SU-DHL-6 (cell line): ENCODE measurements around the gene EML1.

Experiments used
- H2AFZ ChIP-seq: fragments of 200-600 bp; sonication (generic); 2 replicates; pipeline ENCODE4 v1.6.1; 2014; ENCODE audit warnings: low read depth, mild to moderate bottlenecking, moderate library complexity, mixed read lengths, antibody characterized with exemption, low read length; ENCODE audit not compliant: severe bottlenecking
- H3F3A ChIP-seq: fragments of 200-600 bp; shearing (Covaris generic); 2 replicates; pipeline ENCODE4 v1.6.0; 2016; ENCODE audit warnings: antibody characterized with exemption, mild to moderate bottlenecking; ENCODE audit not compliant: insufficient read depth
- H3K27ac ChIP-seq: fragments of 200-600 bp; sonication (generic); 2 replicates; pipeline ENCODE4 v1.5.1; 2016; ENCODE audit warnings: low read depth, mild to moderate bottlenecking, low read length, moderate library complexity, mixed read lengths
- H3K27me3 ChIP-seq: fragments of 200-600 bp; sonication (generic), shearing (Covaris generic); 2 replicates; pipeline ENCODE4 v1.6.0; 2014; ENCODE audit warnings: mild to moderate bottlenecking, low read length
- H3K36me3 ChIP-seq: fragments of 200-600 bp; sonication (generic); 2 replicates; pipeline ENCODE4 v1.6.1; 2014; ENCODE audit warnings: mild to moderate bottlenecking, low read length, mixed read lengths
- H3K4me2 ChIP-seq: fragments of 300-600, 200-600 bp; shearing (Covaris generic), sonication (generic); 2 replicates; pipeline ENCODE4 v1.6.0; 2014; ENCODE audit warnings: low read length, low read depth, mild to moderate bottlenecking; ENCODE audit not compliant: poor library complexity, severe bottlenecking
- H3K4me3 ChIP-seq: fragments of 200-600 bp; sonication (generic); 2 replicates; pipeline ENCODE4 v1.5.1; 2014; ENCODE audit warnings: antibody characterized with exemption, low read length, mild to moderate bottlenecking, mixed read lengths; ENCODE audit not compliant: insufficient read depth, poor library complexity, severe bottlenecking
- H3K79me2 ChIP-seq: fragments of 200-600 bp; sonication (generic); 2 replicates; pipeline ENCODE4 v1.6.1; 2014; ENCODE audit warnings: mild to moderate bottlenecking, low read length, moderate library complexity; ENCODE audit not compliant: insufficient read depth
- H3K9ac ChIP-seq: fragments of 200-600 bp; sonication (generic); 2 replicates; pipeline ENCODE4 v1.7.0; 2014; ENCODE audit warnings: mild to moderate bottlenecking, low read length
- H3K9me2 ChIP-seq: fragments of 200-600 bp; sonication (generic); replicated peaks from 2 replicates; pipeline ENCODE4 v1.6.1; 2014; ENCODE audit warnings: low read length; ENCODE audit not compliant: insufficient read depth
- H3K9me3 ChIP-seq: fragments of 200-600 bp; sonication (generic); 2 replicates; pipeline ENCODE4 v1.6.1; 2014; ENCODE audit warnings: low read length, mixed read lengths; ENCODE audit not compliant: insufficient read depth
- H4K20me1 ChIP-seq: fragments of 200-600 bp; sonication (generic); 2 replicates; pipeline ENCODE4 v1.6.1; 2014; ENCODE audit warnings: low read depth, mild to moderate bottlenecking, antibody characterized with exemption, low read length, moderate library complexity, mixed read lengths
- EZH2phosphoT487 ChIP-seq: fragments of 200-600 bp; sonication (generic), shearing (Covaris generic); conservative IDR thresholded peaks from 2 replicates; pipeline ENCODE4 v1.6.1; 2018; ENCODE audit warnings: mild to moderate bottlenecking, antibody characterized with exemption, low read length, moderate library complexity, mixed read lengths
- TF ChIP-seq, protein P1 (sequence below): fragments of 200-600 bp; sonication (generic); IDR thresholded peaks from one replicate; pipeline ENCODE4 v1.5.1; 2017; ENCODE audit warnings: antibody characterized with exemption, mild to moderate bottlenecking, low read length, moderate library complexity; ENCODE audit not compliant: insufficient read depth, poor library complexity, severe bottlenecking

The EML1 gene

GRCh38 chr14:99780690-99781089 is 12.5 kb upstream of the EML1 start:
- Histone ChIP-seq H4K20me1 (no peaks in the 10 kb centered on the region), H3K27ac (no peak overlapping the region), H2AFZ (no peak overlapping the region), H3K9me2 (no peaks in the 10 kb centered on the region), H3K9ac (no peak overlapping the region), H3K4me3 (no peak overlapping the region), H3K9me3 (no peaks in the 10 kb centered on the region), H3K79me2 (no peaks in the 10 kb centered on the region), H3K4me2 (no peak overlapping the region), H3F3A (no peaks in the 10 kb centered on the region), H3K36me3 (no peaks in the 10 kb centered on the region), H3K27me3 (peaks cover 3% of the 10 kb centered on the region; the same call in 1 of the 2 replicates)
- TF ChIP-seq, protein P1, sequence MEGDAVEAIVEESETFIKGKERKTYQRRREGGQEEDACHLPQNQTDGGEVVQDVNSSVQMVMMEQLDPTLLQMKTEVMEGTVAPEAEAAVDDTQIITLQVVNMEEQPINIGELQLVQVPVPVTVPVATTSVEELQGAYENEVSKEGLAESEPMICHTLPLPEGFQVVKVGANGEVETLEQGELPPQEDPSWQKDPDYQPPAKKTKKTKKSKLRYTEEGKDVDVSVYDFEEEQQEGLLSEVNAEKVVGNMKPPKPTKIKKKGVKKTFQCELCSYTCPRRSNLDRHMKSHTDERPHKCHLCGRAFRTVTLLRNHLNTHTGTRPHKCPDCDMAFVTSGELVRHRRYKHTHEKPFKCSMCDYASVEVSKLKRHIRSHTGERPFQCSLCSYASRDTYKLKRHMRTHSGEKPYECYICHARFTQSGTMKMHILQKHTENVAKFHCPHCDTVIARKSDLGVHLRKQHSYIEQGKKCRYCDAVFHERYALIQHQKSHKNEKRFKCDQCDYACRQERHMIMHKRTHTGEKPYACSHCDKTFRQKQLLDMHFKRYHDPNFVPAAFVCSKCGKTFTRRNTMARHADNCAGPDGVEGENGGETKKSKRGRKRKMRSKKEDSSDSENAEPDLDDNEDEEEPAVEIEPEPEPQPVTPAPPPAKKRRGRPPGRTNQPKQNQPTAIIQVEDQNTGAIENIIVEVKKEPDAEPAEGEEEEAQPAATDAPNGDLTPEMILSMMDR = no peak
- no peak for TF ChIP-seq EZH2phosphoT487

- Histone ChIP-seq H3K9me3 (no peaks in the 10 kb centered on the region), H3F3A (no peaks in the 10 kb centered on the region), H3K79me2 (no peaks in the 10 kb centered on the region), H3K4me3 (no peak overlapping the region), H3K27ac (no peak overlapping the region), H3K9ac (no peak overlapping the region), H4K20me1 (no peaks in the 10 kb centered on the region), H2AFZ (no peak overlapping the region), H3K4me2 (no peak overlapping the region), H3K27me3 (peaks cover 3% of the 10 kb centered on the region; the same call in 1 of the 2 replicates), H3K9me2 (no peaks in the 10 kb centered on the region), H3K36me3 (no peaks in the 10 kb centered on the region)
- no peak for TF ChIP-seq EZH2phosphoT487
- TF ChIP-seq, protein P1 = no peak
Measured at GRCh38 chr14:99781091-99781490, 12.1 kb upstream of the EML1 start.

GRCh38 chr14:99781853-99782610 is 11.2 kb upstream of the EML1 start:
- H4K20me1 ChIP-seq = no peaks in the 10 kb centered on the region
- H3K9ac ChIP-seq = no peak overlapping the region
- H3K79me2 ChIP-seq = no peaks in the 10 kb centered on the region
- H3K4me3 ChIP-seq = no peak overlapping the region
- H3K9me2 ChIP-seq = no peaks in the 10 kb centered on the region
- peaks cover 3% of the 10 kb centered on the region; the same call in 1 of the 2 replicates for H3K27me3 ChIP-seq
- H2AFZ ChIP-seq = no peak overlapping the region
- no peaks in the 10 kb centered on the region for H3K36me3 ChIP-seq
- no peak overlapping the region for H3K4me2 ChIP-seq
- no peaks in the 10 kb centered on the region for H3K9me3 ChIP-seq
- TF ChIP-seq, protein P1 = no peak
- no peak for TF ChIP-seq EZH2phosphoT487
- no peak overlapping the region for H3K27ac ChIP-seq
- H3F3A ChIP-seq = no peaks in the 10 kb centered on the region
